GM18861 (cell line): Measurements from ENCODE around the gene CCDC106.

Source experiments
- ATAC-seq: cut with Tn5 transposase; IDR thresholded peaks from one replicate; pipeline ENCODE4 v1.9.1; 2021; ENCODE audit not compliant: unreplicated experiment

Gene CCDC106

DNA sequence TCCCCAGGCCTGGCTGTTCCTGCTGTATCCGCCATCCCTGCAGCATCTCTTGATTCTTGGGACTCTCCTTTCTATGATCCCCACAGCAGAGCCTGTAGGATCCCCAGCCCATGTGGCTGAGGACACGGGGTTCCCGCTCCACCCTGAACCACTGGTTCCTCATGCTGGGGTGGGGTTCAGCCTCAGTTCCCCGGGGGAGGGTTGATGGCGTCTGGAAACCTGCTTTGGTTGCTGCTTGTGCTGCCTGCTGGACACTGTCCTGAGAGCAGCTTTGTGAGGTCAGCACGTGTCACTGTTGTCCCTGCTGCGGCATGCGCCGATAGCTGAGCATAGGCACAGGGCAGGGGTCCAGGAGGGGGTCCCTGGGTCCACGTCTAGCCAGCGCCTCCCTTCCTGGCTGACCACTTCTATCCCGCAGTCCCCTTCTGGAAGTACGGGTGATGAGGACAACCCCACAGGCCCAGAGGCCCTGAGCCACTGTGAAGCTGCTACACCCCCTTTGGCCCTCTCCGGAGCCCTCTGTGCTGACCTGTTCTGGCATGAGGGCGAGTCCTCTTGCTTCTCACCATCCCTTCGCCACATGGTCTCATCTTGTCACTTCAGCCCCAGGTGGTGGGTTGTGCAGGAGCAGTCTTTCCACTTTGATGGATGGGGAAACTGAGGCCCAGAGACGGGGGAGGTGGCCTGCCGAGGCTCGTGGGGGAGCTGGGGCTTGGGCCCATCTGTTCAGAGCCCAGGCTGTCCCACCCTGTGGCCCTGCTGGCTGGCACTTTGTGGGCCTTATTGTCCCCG lies 32.5 kb downstream of the CCDC106 start:
- no peak for ATAC-seq

GRCh38 chr19:55681131-55682092 lies 33.4 kb downstream of the CCDC106 start:
- ATAC-seq = no peak

DNA sequence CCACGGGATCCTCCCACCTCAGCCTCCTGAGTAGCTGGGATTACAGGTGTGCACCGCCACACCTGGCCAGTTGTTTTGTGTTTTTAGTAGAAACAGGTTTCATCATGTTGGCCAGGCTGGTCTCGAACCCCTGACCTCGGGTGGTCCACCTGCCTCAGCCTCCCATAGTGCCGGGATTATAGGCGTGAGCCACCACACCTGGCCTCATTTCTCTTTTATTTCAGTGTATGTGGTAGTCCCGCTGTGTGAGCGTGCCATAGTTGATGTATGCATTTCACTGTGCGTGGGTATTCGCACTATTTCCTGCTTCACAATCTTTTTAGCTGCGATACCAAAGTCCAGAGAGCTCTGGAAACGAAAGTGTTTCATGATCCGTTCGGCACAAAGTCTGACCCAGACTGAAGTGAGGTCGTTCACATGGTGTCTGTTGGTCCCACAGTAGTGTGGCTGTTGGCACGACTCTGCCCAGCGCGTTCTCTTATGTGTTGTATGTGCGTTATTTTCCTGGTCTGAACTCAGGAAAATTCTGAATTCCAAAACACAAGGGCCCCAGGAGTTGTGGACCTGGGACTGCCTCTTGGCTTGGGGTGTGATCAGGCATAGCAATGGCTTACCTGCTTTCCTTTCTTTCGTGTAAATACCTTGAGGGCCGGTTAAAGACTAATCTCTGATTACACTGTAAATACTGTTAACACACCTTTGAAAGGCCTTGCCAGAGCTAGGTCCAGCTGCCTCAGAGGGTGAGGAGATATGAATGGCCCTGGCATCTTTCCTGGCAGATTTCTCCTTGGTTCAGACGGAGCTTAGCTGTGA lies 35.6 kb downstream of the CCDC106 start:
- no peak for ATAC-seq

- no peak for ATAC-seq
Measured at GRCh38 chr19:55684946-55685681, 37.1 kb downstream of the CCDC106 start.

- ATAC-seq = no peak
Measured at GRCh38 chr19:55685776-55686175, 37.8 kb downstream of the CCDC106 start.

GRCh38 chr19:55686311-55687050 lies 38.5 kb downstream of the CCDC106 start:
- ATAC-seq = no peak

GRCh38 chr19:55687281-55688201 lies 39.5 kb downstream of the CCDC106 start:
- no peak for ATAC-seq

DNA sequence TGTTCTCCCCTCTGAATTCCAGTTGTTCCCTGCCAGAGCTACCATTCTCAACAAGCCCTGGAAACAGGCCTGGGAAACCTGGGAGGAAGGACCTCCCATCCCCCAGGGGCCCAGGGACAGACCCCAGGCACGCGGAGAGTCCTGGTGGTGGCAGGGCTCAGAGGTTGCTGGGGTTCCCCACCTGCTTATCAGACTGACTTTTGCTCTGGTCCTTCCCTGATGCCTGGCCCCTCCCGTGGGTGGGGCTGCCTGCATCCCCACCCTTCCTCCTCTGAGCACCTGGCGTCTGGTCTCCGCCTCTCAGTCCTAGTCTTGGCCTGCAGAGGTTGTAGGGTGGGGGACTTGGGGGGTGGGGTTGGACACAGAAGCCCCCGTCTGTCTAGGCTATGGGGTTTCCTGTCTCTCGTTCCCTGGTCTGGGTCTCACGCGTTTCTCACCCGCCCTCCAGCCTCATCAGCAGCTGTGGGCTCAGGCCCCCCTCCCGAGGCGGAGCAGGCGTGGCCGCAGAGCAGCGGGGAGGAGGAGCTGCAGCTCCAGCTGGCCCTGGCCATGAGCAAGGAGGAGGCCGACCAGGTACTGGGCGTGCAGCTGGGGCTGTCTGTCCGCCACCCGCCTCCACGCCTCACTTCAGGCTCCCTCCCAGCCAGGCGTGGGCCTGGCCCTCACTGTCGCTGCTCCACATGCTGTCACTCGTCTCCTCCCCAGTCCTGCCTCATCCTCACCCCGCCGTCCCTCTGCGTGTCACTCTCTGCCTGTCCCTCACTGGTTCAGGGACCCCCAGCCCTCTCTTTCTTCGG lies 40.6 kb downstream of the CCDC106 start:
- ATAC-seq = no peak

DNA sequence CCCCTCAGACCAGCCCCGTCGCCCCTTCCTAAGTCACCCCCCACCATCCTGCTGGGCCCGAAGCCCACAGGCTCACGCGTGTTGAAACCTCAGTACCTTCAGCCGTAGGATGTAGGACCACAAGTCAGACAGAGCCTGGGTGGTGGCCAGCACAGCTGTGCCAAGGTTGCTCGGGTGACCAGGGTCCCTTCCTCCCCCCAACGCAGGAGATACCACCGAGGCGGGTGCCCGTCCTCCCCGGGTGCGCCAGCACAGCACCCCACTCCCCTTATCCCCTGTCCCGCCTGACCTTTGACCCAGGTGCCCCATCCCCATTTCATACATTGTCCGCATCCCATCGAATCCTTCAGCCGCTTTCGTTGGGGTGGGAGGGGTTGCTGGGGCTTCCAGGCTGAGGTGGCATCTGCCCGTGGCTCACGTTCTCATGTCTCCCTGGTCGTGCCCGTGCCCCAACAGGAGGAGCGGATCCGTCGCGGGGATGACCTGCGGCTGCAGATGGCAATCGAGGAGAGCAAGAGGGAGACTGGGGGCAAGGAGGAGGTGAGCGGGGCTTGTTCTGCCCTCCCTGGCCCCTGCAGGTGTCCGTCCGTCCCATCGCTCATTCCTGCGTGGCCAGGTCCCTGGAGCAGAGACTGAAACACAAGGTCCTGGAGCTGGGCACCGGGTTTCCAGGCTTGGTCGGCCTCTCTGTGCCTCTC lies 41.5 kb downstream of the CCDC106 start:
- ATAC-seq = no peak

GRCh38 chr19:55690109-55690768 lies 42.2 kb downstream of the CCDC106 start:
- no peak for ATAC-seq

- no peak for ATAC-seq
Measured at GRCh38 chr19:55690769-55691545, 42.9 kb downstream of the CCDC106 start.

DNA sequence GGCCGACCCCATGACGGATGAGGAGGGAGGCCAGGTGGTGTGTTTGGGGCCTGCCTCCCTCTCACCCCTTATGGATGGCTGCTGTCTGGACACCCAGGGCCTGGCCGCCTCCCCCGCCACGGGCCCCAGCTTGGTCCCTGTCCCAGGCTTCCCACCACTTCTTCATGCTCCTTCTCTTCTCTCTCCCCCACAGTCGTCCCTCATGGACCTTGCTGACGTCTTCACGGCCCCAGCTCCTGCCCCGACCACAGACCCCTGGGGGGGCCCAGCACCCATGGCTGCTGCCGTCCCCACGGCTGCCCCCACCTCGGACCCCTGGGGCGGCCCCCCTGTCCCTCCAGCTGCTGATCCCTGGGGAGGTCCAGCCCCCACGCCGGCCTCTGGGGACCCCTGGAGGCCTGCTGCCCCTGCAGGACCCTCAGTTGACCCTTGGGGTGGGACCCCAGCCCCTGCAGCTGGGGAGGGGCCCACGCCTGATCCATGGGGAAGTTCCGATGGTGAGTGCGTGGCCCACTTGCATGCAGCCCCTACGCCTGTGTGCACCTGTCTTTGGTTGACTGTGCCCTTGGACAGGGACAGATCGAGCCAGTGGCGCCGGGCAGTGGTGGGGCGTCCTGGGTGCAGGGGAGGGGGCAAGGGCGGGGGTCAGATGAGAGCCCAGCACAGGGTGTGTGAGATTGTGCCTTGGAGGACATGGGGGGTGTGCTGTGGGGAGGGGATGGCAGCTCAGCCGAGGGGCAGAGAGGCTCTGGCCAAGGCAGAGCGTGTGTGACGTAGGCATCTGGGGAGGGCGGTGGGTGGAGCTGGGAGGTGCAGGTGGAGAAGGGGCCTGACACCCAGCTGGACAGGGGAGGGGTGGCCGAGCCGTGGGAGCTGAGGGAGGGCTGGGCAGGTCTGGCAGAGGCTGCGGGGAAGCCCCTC lies 43.8 kb downstream of the CCDC106 start:
- ATAC-seq = no peak

DNA sequence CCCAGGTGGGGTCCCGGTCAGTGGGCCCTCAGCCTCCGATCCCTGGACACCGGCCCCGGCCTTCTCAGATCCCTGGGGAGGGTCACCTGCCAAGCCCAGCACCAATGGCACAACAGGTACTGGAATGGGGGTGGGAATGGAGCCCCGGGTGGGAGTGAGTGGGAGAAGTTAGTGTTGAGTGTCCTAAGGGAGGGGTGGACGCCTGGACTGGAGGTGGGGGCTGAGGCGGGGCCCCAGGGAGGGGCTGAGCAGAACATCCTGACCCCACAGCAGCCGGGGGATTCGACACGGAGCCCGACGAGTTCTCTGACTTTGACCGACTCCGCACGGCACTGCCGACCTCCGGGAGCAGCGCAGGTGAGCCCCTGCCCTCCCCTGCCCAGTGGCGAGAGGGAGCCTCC lies 44.7 kb downstream of the CCDC106 start:
- no peak for ATAC-seq

DNA sequence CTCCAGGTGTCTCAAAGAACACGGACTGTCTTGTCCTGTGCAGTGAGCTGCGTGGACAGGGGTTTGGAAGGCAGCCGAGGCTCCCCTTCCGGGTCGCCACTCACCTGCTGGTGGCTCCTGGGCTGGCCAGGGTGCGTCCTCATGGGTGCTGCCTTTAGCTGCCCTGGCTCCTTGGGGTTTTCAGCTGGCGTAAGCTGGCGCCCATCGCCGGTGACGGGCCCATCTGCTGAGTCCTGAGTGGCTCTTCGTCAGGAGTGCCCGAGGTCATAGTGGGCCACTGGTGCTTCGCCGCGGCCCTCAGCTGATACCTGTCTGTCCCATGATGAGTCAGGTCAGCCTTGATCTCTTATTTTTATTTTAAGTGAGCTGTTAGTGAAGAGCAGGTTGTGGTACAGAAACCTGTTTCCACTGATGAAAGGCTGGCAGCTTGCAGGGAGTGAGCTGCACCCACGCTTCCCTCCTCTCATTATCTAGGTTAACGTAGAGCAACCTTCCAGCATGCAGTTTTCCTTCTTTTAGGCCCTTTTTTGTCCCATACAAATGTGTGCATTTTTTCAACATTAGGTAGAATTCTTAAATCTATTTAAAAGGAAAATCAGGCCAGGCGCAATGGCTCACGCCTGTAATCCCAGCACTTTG lies 45.4 kb downstream of the CCDC106 start:
- ATAC-seq = no peak
